ENCODE data around the gene RABGAP1L. TPM values are rescaled to one million over a fixed set of nuclear protein-coding genes. Genes with fewer than 3 reads are reported as not detected.

Gene RABGAP1L
- total RNA-seq, 1 donor from 2014 or later: 17.0 TPM

GRCh38 chr1:174968750-174969244 is 809.5 kb downstream of the RABGAP1L start:
- ATAC-seq: no peak
- DNase-seq (ENCODE audit: low spot score): no peak

DNA sequence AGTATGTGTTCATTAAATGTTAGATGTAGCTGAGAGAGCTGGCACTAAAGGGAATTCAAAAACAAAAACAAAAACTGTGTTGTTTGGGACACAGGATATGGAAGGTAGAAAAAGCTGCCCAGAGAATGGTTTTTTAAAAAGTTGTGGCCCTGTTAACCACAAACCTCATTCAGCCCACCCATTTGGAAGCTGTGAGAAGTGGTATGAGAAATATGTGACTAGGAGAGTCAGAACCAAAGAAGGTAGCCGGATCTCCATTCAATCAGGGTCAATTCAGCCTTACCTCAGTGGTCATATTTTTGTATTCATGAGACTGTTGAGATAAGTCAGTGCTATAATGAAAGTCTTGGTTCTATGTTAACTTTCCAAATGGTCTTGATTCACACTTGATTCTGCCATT is 810.7 kb downstream of the RABGAP1L start:
- no peak for DNase-seq (ENCODE audit: low spot score)
- no peak for ATAC-seq

DNA sequence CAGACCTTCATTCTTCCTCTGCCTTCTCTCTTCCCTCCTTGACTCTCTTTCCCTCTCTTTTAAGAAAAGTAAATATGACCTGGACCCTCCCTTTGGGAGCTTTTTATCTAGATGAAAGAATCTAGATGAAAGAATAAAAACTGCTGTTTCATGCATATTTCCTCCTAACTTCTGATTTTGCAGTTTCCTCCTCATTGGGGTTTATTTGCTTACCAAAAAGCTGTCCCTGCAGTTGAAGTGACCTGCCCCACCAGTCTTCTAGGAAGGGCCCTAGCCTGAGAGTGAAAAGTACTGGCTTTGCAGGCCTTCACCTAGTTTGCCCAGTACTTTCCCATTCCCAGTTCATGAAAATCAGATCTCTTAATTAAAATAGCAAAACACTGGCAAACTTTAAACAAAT is 812.1 kb downstream of the RABGAP1L start:
- ATAC-seq (no peak), DNase-seq (ENCODE audit: low spot score) (no peak)

DNA sequence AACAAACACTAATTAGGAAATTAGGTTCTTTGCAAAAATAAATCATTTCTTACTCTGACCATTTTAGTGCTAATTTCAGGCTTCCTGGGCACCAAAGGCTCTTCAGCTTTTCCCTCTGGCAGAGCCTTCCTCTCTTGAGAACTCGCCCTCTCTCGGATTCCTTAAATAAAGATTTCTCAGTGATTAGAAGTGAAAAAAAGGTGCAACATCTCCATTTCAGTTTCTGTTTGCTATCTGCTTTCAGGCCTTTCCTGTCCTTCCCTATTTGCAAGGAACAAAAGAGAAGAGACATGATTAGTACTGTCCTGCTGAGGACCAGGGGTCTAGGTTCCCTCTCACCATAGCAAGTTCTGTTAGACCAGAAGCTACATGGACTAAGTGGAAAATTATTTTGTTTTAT is 812.6 kb downstream of the RABGAP1L start:
- no peak for ATAC-seq

GRCh38 chr1:174974711-174975119 is 815.4 kb downstream of the RABGAP1L start:
- DNase-seq (ENCODE audit: low spot score) (no peak), ATAC-seq (no peak)

More for the DNA sequence above, 812.6 kb downstream of the RABGAP1L start:
- DNase-seq (ENCODE audit: low spot score): no peak

- no peak for ATAC-seq
- DNase-seq (ENCODE audit: low spot score): no peak
Measured at GRCh38 chr1:174975764-174976163, 816.4 kb downstream of the RABGAP1L start.

DNA sequence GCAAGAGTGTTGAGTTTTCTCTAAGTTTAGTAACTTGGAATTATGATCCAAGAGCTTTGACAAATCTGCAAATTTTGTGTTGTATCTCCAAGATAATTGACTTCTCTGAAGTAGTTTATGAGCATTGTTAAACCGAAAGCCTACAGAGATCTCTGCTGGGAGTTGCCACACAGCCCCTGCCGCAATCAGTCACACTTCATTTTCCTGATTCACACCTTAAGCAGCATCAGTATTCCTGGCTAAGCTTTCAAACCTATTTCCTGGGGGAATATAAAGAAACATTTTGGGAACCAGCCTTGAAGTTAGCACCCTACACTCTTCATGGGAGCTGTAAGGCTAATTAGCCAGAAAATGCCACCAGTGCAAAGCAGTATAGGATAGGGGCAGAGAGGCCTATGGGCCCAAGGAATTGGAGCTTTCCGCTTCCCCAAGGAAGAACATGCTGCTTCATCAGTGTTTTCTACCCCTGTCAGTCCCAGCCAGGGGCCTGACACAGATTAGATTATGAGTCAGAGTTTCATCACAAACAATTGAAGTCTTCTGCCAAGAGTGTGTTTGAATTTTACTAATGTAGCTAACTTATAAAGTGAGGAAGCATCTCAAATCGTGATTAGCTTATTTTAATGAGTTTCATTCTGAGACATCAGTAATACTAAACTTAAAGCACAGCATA is 817.3 kb downstream of the RABGAP1L start:
- ATAC-seq (peak; percentile 52), DNase-seq (ENCODE audit: low spot score) (no peak)

- DNase-seq (ENCODE audit: low spot score) (no peak), ATAC-seq (peak; percentile 69)
Measured at GRCh38 chr1:174982971-174983689, 823.8 kb downstream of the RABGAP1L start.

DNA sequence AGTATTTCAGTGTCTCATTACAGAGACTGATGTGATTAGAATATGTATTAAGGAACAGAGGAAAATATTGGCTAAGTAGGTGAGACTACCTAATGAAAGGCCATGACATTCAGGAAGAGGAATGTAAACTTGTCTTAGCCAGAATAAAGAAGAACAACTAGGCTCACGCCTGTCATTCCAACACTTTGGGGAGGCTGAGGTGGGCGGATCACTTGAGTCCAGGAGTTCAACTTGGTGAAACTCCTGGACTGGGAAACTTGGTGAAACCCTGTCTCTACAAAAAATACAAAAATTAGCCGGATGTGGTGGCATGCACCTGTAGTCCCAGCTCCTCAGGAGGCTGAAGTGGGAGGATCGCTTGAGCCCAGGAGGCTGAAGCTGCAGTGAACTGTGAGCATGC is 825.6 kb downstream of the RABGAP1L start:
- no peak for ATAC-seq
- no peak for DNase-seq (ENCODE audit: low spot score)

GRCh38 chr1:174988539-174988938 is 829.2 kb downstream of the RABGAP1L start:
- no peak for ATAC-seq
- no peak for DNase-seq (ENCODE audit: low spot score)

GRCh38 chr1:174988986-174989385 is 829.7 kb downstream of the RABGAP1L start:
- ATAC-seq (no peak), DNase-seq (ENCODE audit: low spot score) (no peak)

DNA sequence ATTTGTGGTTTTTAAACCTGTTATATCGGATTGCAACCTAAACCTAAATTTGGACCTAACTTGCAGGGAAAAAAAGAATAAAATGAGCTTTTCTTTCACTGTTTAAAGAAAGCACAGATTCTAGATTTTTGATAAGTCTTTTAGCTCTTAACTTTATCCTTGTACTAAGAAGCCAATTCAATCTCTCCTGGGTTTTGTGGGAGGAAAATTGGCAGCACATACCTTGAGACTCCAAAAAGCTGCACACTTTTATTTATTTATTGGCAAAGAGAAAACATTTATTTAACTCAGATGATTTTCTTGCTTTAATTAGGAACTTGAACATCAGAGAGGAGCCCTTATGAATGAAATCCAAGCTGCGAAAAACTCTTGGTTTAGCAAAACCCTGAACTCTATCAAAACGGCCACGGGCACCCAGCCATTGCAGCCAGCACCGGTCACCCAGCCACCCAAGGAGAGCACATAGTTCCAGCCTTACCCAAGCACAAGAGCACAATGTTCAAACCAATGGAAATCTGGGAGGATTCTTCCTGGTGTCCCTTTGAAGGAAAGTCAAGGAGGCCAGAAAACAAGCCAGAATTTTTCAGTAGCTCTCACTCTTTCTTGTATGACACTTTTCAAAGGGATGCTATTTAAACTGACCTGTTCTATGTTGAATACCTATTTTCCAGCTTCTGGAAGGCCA is 830.4 kb downstream of the RABGAP1L start:
- ATAC-seq (peak; percentile 78), DNase-seq (ENCODE audit: low spot score) (peak; percentile 58)

DNA sequence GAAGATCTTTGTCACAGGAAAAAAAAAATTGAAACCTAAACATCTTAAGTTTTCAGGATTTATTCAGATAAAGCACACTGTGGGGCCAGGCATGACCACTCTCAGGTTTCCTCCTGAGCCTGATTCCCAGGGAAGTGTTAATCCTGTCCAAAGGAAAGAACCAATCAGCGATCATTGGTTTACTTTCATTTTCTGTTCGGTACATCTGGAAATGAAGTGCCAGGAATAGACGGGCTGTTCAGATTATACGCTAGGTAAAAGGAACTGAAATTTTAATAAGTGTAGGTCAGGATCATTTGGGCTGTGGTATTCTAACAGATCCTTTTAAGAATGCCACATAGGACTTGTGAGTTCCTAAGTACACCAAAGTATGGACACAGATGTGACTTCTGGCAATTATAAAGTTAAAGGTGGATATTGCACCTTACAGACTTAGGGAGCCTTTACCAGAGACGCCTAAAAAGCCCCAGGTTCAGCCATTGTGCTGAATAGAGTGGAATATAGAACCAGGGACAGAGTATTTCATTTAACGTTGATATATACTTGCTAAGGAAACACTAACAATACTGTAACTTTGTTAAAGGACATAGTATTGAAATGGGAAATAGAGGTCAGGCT is 831.2 kb downstream of the RABGAP1L start:
- ATAC-seq (peak; percentile 97), DNase-seq (ENCODE audit: low spot score) (no peak)

GRCh38 chr1:174991473-174991872 is 832.2 kb downstream of the RABGAP1L start:
- no peak for ATAC-seq
- no peak for DNase-seq (ENCODE audit: low spot score)

DNA sequence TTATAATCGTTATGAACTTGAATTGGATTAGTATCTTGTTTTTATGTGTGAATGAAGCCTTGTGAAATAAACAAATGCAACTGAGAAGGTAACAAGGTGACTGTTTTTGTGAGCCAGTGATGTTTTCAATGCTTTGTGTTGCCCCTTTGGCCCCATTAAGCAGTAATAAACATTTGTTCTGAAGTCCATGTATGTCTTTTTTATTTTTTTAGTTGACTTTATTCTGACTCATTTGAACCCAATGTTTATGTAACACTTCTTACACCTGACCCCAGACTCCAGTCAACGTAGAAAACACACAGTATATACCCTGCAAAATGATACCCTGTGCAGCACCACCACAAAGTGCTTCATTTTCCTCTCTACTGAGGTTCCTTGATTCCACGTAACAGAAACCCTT is 835.8 kb downstream of the RABGAP1L start:
- DNase-seq (ENCODE audit: low spot score) (no peak), ATAC-seq (no peak)

- no peak for DNase-seq (ENCODE audit: low spot score)
- no peak for ATAC-seq
Measured at GRCh38 chr1:174995916-174996315, 836.6 kb downstream of the RABGAP1L start.

GRCh38 chr1:174996476-174996875 is 837.2 kb downstream of the RABGAP1L start:
- ATAC-seq (no peak), DNase-seq (ENCODE audit: low spot score) (no peak)

DNA sequence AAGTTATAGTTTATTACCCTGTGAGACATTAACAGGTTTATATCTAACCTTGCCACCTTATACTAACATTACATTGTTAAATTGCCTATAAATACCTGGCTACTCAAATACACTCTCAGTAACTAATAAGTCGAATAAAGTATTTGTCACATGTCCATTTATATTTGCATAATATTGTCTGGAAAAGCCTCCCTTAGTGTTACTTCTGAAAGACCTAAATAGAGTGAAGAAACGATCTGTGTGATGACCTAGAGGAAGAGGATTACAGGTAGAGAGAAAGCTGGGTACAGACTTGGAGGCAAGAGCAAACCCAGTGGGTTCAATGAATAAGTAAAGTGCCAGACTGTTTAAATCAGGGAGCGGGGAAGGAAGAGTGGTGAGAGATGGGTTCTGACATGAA is 837.7 kb downstream of the RABGAP1L start:
- no peak for ATAC-seq
- no peak for DNase-seq (ENCODE audit: low spot score)

GRCh38 chr1:174998569-174999215 is 839.4 kb downstream of the RABGAP1L start:
- ATAC-seq: peak; percentile 45

DNA sequence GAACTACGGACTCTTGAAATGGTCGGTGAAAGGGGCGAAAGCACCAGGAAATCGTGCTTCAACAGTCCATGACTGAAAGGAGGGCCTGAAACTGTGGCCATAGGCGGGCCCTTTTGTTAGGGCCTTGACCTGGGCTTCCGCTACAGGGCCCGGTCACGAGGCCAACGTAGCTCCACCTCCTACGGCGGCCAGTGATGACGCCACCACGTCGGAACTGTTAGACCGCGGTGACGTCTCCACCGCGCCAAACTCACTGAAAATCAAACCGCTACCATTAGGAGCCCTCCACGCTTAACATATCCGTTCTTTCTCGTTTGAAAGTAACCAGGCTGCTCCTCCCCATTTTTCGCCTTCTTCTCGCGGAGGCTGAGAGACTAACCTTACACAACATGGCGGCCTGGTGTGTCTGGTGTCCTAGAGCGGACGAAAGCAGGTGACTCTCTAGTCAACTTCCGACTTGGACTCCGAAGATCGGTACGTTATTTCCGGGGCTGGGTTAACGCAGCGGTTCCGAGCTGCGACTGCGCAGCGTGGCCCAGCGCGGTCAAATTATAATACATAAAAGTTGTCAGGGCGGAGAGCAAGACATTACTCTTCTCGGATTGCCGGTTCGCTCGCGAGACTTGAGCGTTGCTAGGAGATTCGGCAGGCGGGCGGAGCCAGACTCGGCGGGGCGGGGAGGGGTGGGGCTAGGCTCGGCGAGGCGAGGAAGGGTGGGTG is 840.1 kb downstream of the RABGAP1L start:
- ATAC-seq (peak; percentile 84), DNase-seq (ENCODE audit: low spot score) (peak; percentile 98)

More at GRCh38 chr1:174998569-174999215, 839.4 kb downstream of the RABGAP1L start:
- DNase-seq (ENCODE audit: low spot score): peak; percentile 55
